ENCODE results near the gene SET.

DNA sequence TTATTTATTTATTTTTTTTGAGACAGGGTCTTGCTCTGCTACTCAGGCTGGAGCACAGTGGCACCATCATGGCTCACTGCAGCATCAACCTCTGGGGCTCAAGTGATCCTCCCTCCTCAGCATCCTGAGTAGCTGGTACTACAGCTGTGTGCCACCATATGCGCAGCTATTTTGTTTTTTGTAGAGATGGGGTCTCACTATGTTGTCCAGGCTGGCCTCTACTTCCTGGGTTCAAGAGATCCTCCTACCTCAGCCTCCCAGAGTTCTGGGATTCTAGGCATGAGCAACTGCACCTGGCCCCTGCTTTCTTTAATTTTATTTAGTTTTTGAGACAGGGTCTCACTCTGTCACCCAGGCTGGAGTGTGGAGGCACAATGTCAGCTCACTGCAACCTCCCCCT lies 54.4 kb downstream of the SET start:
- TF ChIP-seq POLR2A (IDR thresholded peaks at IDR 0.05) (no peak), CTCF (IDR thresholded peaks at IDR 0.05 in 4 of 5, conservative IDR thresholded peaks at IDR 0.05 in 1 of 5) (no peak)
